Measurements from ENCODE around the gene MMP28.

Gene MMP28

GRCh38 chr17:35795007-35795870 lies at the start of gene MMP28:
TSS of gene MMP28 (minus strand) at chr17:35795641. CDS start at chr17:35795377, 264 bp downstream.
- peak; percentile 16 for DNase-seq

GRCh38 chr17:35844547-35844946 lies 49.1 kb upstream of the MMP28 start:
- no peak for DNase-seq

- DNase-seq = no peak
Measured at GRCh38 chr17:35843698-35844097, 48.3 kb upstream of the MMP28 start.

GRCh38 chr17:35842239-35842638 lies 46.8 kb upstream of the MMP28 start:
- DNase-seq = no peak

- DNase-seq = no peak
Measured at GRCh38 chr17:35841505-35841904, 46.1 kb upstream of the MMP28 start.

GRCh38 chr17:35841101-35841500 lies 45.7 kb upstream of the MMP28 start:
- DNase-seq = no peak

- no peak for DNase-seq
Measured at GRCh38 chr17:35825206-35825605, 29.8 kb upstream of the MMP28 start.

- no peak for DNase-seq
Measured at GRCh38 chr17:35821308-35821707, 25.9 kb upstream of the MMP28 start.

GRCh38 chr17:35819455-35819854 lies 24.0 kb upstream of the MMP28 start:
- DNase-seq = no peak

- no peak for DNase-seq
Measured at GRCh38 chr17:35817196-35817595, 21.8 kb upstream of the MMP28 start.

GRCh38 chr17:35816723-35817122 lies 21.3 kb upstream of the MMP28 start:
- no peak for DNase-seq

- DNase-seq = no peak
Measured at GRCh38 chr17:35812456-35812855, 17.0 kb upstream of the MMP28 start.

GRCh38 chr17:35811759-35812158 lies 16.3 kb upstream of the MMP28 start:
- DNase-seq = no peak

GRCh38 chr17:35809855-35810461 lies 14.5 kb upstream of the MMP28 start:
- peak; percentile 61 for DNase-seq

- peak; percentile 97 for DNase-seq
Measured at GRCh38 chr17:35808962-35809854, 13.8 kb upstream of the MMP28 start, which contains the start of gene TAF15. TSS of gene TAF15 (plus strand) at chr17:35809484. CDS start at chr17:35809570, 86 bp downstream.

GRCh38 chr17:35808240-35808961 lies 13.0 kb upstream of the MMP28 start:
- DNase-seq = no peak

GRCh38 chr17:35807371-35808144 lies 12.1 kb upstream of the MMP28 start:
- DNase-seq = no peak

- DNase-seq = peak; percentile 43
Measured at GRCh38 chr17:35804658-35805192, 9.3 kb upstream of the MMP28 start.

- DNase-seq = no peak
Measured at GRCh38 chr17:35801583-35802224, 6.3 kb upstream of the MMP28 start.

- DNase-seq = no peak
Measured at GRCh38 chr17:35799942-35800341, 4.5 kb upstream of the MMP28 start.

- no peak for DNase-seq
Measured at GRCh38 chr17:35797918-35798317, 2.5 kb upstream of the MMP28 start.

All from stimulated activated CD4-positive, alpha-beta T cell treated with anti-CD3 and anti-CD28 coated beads, Interleukin-1b, Interleukin-23, amount 100 ng/mL, for 48 hours (primary cell).